NK-92 (cell line): ENCODE results near the gene MPLKIP.
"Not testable (repeated sequence)": the region's sequence is repeated elsewhere in the genome, so short reads cannot be mapped to it uniquely, and the experiment has no call there.

ENCODE experiments used
- DNase-seq: peaks from one replicate; lab custom pipeline; 2025; ENCODE audit not compliant: unreplicated experiment; lab: John Stamatoyannopoulos, UW

The MPLKIP gene

GRCh38 chr7:40133561-40134427 is 628 bp downstream of the MPLKIP start:
- DNase-seq: no peak

DNA sequence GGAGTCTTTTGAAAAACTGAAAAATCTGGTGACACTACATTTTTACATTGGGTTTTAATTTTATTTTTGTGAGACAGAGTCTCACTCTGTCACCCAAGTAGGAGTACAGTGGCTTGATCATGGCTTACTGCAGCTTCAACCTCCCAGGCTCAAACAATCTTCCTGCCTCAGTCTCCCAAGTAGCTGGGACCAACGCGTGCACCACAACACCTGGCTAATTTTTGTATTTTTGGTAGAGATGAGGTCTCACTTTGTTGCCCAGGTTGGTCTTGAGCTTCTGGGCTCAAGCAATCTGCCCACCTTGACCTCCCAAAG is 11.5 kb downstream of the MPLKIP start:
- no peak for DNase-seq

DNA sequence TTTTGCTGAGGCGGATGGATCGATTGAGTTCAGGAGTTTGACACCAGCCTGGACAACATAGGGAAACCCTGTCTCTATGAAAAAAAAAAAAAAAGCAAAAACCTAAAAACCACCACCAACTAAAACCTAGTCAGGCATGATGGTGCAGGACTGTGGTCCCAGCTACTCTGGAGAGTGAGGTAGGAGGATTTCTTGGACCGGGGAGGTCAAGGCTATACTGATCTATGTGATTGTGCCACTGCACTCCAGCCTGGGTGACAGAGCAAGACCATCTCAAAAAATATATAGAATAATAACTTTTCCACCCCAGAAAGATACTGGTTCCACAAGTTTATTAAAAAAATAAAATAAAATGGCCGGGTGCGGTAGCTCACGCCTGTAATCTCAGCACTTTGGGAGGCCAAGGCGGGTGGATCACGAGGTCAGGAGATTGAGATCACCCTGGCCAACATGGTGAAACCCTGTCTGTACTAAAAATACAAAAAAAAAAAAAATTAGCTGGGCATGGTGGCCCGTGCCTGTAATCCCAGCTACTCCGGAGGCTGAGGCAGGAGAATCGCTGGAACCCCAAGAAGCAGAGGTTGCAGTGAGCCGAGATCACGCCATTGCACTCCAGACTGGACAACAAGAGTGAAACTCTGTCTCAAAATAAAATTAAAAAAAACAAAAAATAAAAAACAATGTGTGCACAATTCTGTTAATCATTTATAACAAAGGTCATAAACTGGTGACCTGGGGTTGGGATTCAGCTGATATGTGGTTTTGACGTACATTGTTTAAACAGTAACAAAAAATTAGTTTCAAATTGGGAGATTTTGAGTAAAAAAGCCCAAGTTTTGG is 12.1 kb downstream of the MPLKIP start:
- DNase-seq: not testable (repeated sequence)

DNA sequence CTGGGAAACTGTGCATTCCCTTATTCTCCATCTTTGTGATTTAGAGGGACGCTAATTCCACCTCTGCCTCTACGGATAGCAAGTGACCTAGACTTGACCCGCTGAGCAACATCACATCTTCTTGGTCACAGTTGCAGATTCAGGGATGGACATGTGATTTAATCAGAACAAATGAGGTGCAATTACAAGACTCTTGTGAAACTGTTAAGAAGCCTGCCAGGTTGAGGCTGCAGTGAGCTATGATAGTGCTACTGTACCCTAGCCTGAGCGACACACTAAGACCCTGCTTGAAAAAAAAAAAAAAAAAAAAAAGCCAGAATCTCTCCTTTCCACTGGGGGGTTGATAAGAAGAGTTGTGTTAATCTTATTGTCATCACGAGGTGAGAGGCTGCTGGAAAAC is 14.4 kb downstream of the MPLKIP start:
- no peak for DNase-seq

DNA sequence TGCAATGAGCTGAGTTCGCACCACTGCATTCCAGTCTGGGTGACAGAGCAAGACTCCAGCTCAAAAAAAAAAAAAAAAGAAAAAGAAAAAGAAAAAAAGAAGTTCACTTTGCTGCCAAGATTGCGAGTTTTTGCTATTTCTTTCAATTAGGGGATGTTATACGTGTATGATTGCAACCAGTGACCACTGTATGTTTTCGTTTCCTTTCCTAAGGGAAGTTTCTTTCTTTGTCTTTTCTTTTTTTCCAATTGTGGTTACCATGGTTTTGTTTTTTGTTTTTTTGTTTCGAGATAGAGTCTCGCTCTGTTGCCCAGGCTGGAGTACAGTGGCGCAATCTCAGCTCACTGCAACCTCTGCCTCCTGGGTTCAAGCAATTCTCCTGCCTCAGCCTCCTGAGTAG is 16.2 kb downstream of the MPLKIP start:
- DNase-seq: not testable (repeated sequence)

- not testable (repeated sequence) for DNase-seq
Observed at GRCh38 chr7:40117199-40117598, 17.2 kb downstream of the MPLKIP start.

GRCh38 chr7:40115936-40116335 is 18.5 kb downstream of the MPLKIP start:
- no peak for DNase-seq

DNA sequence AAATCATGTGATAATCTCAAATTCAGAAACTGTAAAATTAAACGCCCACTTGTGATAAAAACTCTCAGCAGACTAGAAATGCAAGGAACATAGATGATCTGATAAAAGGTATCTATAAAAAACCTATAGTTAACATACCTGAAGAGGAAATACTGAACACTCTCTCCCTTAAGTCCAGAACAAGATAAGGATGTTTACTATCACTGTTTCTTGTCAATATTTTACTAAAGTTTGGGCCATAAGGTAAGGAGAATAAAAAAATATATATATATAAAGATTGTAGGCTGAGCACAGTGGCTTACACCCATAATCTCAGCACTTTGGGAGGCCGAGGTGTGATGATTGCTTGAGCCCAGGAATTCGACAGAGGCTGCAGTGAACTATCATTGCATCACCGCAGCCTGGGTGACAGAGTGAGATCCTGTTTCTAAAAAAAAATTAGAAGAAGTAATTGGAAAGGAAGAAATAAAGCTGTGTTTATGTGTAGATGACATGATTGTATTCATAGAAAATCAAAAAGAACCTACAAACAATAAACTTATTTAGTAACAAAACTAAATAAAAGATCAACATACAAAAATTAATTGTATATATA is 28.4 kb downstream of the MPLKIP start:
- DNase-seq: no peak

- no peak for DNase-seq
Observed at GRCh38 chr7:40102897-40103296, 31.5 kb downstream of the MPLKIP start.

DNA sequence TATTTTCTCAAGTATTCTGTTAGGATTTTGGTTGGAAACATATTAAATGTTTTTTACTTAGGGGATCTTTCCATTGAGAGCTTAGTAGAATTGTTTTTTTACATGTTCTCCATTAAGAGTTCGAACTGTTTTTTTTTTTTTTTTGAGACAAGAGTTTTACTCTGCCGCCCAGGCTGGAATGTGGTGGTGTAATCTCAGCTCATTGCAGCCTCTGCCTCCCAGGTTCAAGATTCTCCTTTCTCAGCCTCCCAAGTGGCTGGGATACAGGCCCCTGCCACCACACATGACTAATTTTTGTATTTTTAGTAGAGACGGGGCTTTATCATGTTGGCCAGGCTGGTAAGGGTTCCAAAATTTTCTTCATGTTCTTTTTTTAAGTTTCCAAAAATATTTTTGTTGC is 33.2 kb downstream of the MPLKIP start:
- DNase-seq: no peak

DNA sequence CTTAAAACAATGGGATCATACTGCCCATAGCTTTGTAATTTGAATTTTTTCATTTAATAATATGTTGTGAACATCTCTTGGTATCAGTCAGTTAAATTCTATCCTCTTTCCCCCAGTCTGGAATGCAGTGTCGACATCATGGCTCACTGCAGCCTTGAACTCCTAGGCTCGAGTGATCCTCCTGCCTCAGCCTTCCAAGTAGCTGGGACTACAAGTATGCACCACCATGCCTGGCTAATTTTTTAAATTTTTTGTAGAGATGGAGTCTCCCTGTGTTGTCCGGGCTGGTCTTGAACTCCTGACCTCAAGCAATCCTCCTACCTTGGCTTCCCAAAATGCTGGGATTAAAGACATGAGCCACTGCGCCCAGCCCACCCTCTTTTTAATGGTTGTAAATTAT is 34.6 kb downstream of the MPLKIP start:
- no peak for DNase-seq

DNA sequence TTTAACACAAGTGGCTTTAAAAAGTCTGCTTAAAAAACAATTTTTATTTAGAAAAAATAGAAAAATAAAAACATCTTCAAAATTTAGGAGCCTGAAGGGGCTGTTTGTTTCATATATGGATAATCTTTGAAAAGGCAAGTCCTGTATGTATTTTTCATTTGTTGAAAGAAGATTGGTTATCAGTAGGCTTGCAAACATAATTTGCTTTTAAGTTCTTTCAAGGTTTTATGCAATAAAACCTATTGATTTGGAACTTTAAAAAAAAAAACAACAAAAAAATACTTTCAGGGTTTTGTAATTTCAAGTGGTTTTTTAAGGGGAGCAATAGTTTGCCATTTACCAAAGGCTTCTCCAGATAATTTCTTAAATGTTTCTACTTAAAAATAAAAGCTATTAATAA is 35.6 kb downstream of the MPLKIP start:
- DNase-seq: no peak

DNA sequence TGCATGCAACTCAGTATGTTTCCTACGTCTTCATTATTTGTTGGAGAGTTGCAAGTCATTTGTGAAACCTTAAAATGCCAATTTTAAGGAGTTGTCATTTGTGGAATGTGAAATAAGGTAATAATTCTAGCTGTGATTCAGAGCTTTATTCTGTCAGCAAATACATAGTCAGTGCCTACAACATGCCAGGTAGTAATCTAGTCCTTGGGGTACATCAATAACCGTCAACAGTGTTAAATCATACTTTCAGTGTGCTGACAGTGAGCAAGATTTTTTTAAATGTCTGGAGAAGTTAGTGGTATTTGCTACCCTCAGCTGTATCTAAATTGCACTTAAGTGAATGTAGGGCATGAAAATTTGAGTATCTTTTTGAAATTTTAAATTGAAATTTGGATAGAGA is 36.7 kb downstream of the MPLKIP start:
- DNase-seq: no peak

DNA sequence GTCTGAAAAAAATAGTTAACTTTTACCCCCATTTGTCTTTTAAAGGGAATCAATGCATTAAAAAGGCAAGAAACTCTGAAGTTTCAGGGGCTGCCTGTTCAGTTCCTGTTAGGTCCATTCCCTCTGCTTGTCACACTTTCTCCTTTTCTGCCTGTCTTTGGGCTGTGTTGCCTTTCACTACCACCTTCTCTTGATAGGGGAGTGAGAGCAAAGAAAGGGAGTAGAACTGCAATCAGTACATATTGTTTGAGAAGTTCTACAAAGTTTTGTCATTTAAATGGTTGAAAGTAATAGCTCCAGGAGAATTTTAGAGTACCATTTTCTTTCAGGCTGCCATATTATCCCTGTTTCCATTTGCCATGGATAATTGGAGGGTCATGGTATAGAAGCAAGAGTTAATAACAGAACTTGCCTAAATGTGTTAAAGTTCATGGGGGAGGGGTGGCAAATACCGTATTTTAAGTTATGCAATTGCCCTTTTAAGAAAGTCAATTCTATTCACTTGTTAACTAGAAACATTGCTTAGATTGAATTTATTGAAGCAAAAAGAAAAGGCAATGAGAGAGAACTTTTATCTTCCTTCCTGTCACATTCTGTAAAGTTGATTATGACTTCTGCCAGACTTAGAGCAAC is 38.6 kb downstream of the MPLKIP start:
- no peak for DNase-seq

GRCh38 chr7:40095230-40095629 is 39.2 kb downstream of the MPLKIP start:
- no peak for DNase-seq

- DNase-seq: no peak
Observed at GRCh38 chr7:40093631-40094350, 40.6 kb downstream of the MPLKIP start.

DNA sequence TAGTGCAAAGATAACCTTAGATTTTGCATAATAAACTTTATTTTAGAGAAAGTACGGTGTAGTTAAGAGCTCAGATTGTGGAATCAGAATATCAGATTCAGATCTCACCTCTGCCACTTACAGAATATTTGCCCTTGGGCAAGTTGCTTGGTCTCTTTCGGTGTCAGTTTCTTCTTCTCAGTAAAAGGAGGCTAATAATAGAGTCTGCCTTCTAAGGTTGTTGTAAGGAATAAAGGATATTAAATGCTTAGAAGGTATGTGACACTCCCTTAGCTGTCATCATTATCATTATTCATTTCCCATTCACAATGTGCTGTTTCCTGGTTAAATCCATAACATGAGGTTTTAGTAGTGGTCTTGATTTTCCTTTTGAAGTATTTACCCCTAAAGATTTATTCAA is 42.2 kb downstream of the MPLKIP start:
- no peak for DNase-seq

- no peak for DNase-seq
Observed at GRCh38 chr7:40077849-40078248, 56.6 kb downstream of the MPLKIP start.
